HepG2 (cell line): ENCODE data around the gene SMARCC1. TPM values are rescaled to one million over a fixed set of nuclear protein-coding genes. Genes with fewer than 3 reads are reported as not detected.

Source experiments
- ARNT ChIP-seq: fragments of 450-650 bp; IDR thresholded peaks from 2 replicates; pipeline ENCODE4 v1.6.1; 2017
- ATF3 ChIP-seq: sonication (generic); formaldehyde crosslinking; IDR thresholded peaks from 2 replicates; pipeline ENCODE4 v1.4.0; 2020; ENCODE audit warnings: missing genetic modification reagents
- ATF7-NPFF ChIP-seq: sonication (generic); formaldehyde crosslinking; IDR thresholded peaks from 2 replicates; pipeline ENCODE4 v1.8.1; 2023; ENCODE audit warnings: mild to moderate bottlenecking, low read depth, missing genetic modification reagents, moderate library complexity
- BRCA1 ChIP-seq: sonication (generic); formaldehyde crosslinking; IDR thresholded peaks from 2 replicates; pipeline ENCODE4 v1.4.0; 2020; ENCODE audit warnings: missing genetic modification reagents
- CCAR2 ChIP-seq: fragments of 200-400 bp; formaldehyde crosslinking; optimal IDR thresholded peaks from 2 replicates; pipeline ENCODE3; 2018; ENCODE audit warnings: low read depth, mild to moderate bottlenecking, low read length, moderate library complexity
- CEBPB ChIP-seq: IDR thresholded peaks from 2 replicates; pipeline ENCODE4 v1.6.1; 2011; ENCODE audit warnings: low read depth, low read length, improper control_type of control experiment, borderline replicate concordance
- CHCHD3 ChIP-seq: sonication (generic); formaldehyde crosslinking; IDR thresholded peaks from 2 replicates; pipeline ENCODE4 v1.8.0; 2022; ENCODE audit warnings: mild to moderate bottlenecking, missing genetic modification reagents, moderate library complexity
- FOXA3 ChIP-seq: IDR thresholded peaks from 2 replicates; pipeline ENCODE4 v1.6.1; 2016; ENCODE audit warnings: missing genetic modification reagents, missing compliant biosample characterization
- FOXO1 ChIP-seq: sonication (generic); formaldehyde crosslinking; IDR thresholded peaks from 2 replicates; pipeline ENCODE4 v1.4.0; 2020; ENCODE audit warnings: missing genetic modification reagents
- HNF1B ChIP-seq: sonication (generic); formaldehyde crosslinking; IDR thresholded peaks from 2 replicates; pipeline ENCODE4 v1.5.1; 2020; ENCODE audit warnings: mild to moderate bottlenecking, moderate library complexity, missing genetic modification reagents
- MBNL3 ChIP-seq: fragments of 250-450 bp; sonication (Bioruptor Pico); conservative IDR thresholded peaks from 2 replicates; pipeline ENCODE4 v1.8.0; 2022; ENCODE audit warnings: mild to moderate bottlenecking, inconsistent platforms
- MEIS1 ChIP-seq: sonication (generic); formaldehyde crosslinking; IDR thresholded peaks from 2 replicates; pipeline ENCODE4 v1.9.0; 2021; ENCODE audit warnings: mild to moderate bottlenecking, missing genetic modification reagents, moderate library complexity, borderline replicate concordance
- NBN ChIP-seq: fragments of 450-650 bp; conservative IDR thresholded peaks from 2 replicates; pipeline ENCODE4 v1.6.1; 2017
- NCOA1 ChIP-seq: sonication (generic); formaldehyde crosslinking; IDR thresholded peaks from 2 replicates; pipeline ENCODE4 v1.9.0; 2021; ENCODE audit warnings: missing genetic modification reagents
- NCOA5 ChIP-seq: sonication (generic); formaldehyde crosslinking; IDR thresholded peaks from 2 replicates; pipeline ENCODE4 v1.4.0; 2020; ENCODE audit warnings: missing genetic modification reagents
- SALL2 ChIP-seq: sonication (generic); formaldehyde crosslinking; IDR thresholded peaks from 2 replicates; pipeline ENCODE4 v1.8.1; 2023; ENCODE audit warnings: mild to moderate bottlenecking, missing genetic modification reagents, inconsistent platforms
- SIN3B ChIP-seq: fragments of 150-350 bp; IDR thresholded peaks from 2 replicates; pipeline ENCODE4 v1.6.1; 2014; ENCODE audit warnings: low read length
- TBX2 ChIP-seq: sonication (generic); formaldehyde crosslinking; IDR thresholded peaks from 2 replicates; pipeline ENCODE4 v1.5.0; 2020; ENCODE audit warnings: missing genetic modification reagents, mild to moderate bottlenecking, borderline replicate concordance
- ZNF230 ChIP-seq: sonication (generic); formaldehyde crosslinking; IDR thresholded peaks from 2 replicates; pipeline ENCODE4 v1.4.0; 2020; ENCODE audit warnings: mild to moderate bottlenecking, missing genetic modification reagents
- ZNF256 ChIP-seq: sonication (generic); formaldehyde crosslinking; conservative IDR thresholded peaks from 2 replicates; pipeline ENCODE4 v1.4.0; 2020; ENCODE audit warnings: missing genetic modification reagents
- ZNF335 ChIP-seq: sonication (generic); formaldehyde crosslinking; IDR thresholded peaks from 2 replicates; pipeline ENCODE4 v1.4.0; 2020; ENCODE audit warnings: missing genetic modification reagents
- ZNF414 ChIP-seq: sonication (generic); formaldehyde crosslinking; IDR thresholded peaks from 2 replicates; pipeline ENCODE4 v1.5.0; 2020; ENCODE audit warnings: missing genetic modification reagents
- ZNF441 ChIP-seq: sonication (generic); formaldehyde crosslinking; IDR thresholded peaks from 2 replicates; pipeline ENCODE4 v1.7.0; 2021; ENCODE audit warnings: missing genetic modification reagents, borderline replicate concordance
- ZNF546 ChIP-seq: sonication (generic); formaldehyde crosslinking; conservative IDR thresholded peaks from 2 replicates; pipeline ENCODE4 v1.8.1; 2023; ENCODE audit warnings: mild to moderate bottlenecking, missing genetic modification reagents
- ZNF580 ChIP-seq: IDR thresholded peaks from 2 replicates; pipeline ENCODE4 v1.6.1; 2016; ENCODE audit warnings: low read depth, borderline replicate concordance
- ZNF713 ChIP-seq: sonication (generic); formaldehyde crosslinking; IDR thresholded peaks from 2 replicates; pipeline ENCODE4 v1.4.0; 2020; ENCODE audit warnings: mild to moderate bottlenecking, missing genetic modification reagents
- ZNF724P ChIP-seq: sonication (generic); formaldehyde crosslinking; IDR thresholded peaks from 2 replicates; pipeline ENCODE4 v1.8.0; 2022; ENCODE audit warnings: missing genetic modification reagents, borderline replicate concordance
- ZNF879 ChIP-seq: sonication (generic); formaldehyde crosslinking; IDR thresholded peaks from 2 replicates; pipeline ENCODE4 v1.8.1; 2023; ENCODE audit warnings: missing genetic modification reagents
- ZZZ3 ChIP-seq: sonication (generic); formaldehyde crosslinking; IDR thresholded peaks from 2 replicates; pipeline ENCODE4 v1.4.0; 2020; ENCODE audit warnings: missing genetic modification reagents, mild to moderate bottlenecking, borderline replicate concordance
- polyA plus RNA-seq, 8 experiments: library from polyadenylated mRNA; depleted of rRNA in 3 of 8; stranded (reverse) in 7 of 8; unstranded in 1 of 8; fragments of >200 nt; fragmentation: Illumina TruSeq in 4 of 8; extraction: Trizol in 4 of 8; gene quantifications; 2 replicates each; pipeline versions ENCODE4 v1.2.1 to v1.2.3, GENCODE V29; 2011 to 2016; ENCODE audit warnings: low read depth in 4 of 8, missing spikeins in 1 of 8, mixed read lengths in 1 of 8; ENCODE audit not compliant: insufficient read depth in 1 of 8
- total RNA-seq, 5 experiments: library from RNA; depleted of rRNA; stranded (reverse); fragments of >200 nt; fragmentation: Illumina TruSeq; extraction: Trizol; gene quantifications; 2 replicates each; pipeline ENCODE4 v1.2.3, GENCODE V29; 2016; ENCODE audit warnings: low read depth in 1 of 5

SMARCC1 gene
- total and polyA plus RNA-seq, 2 of the 13 experiments (the other 11 are each of a cell fraction or from before 2014, with no cell fraction given) = 47.9 to 58.4 TPM

- TF ChIP-seq CCAR2 (no peak), NBN (no peak), ZNF580 (peak; percentile 48; the same call in 1 of the 2 replicates), MEIS1 (CRISPR knock-in tag) (0 out of 2 replicates have a peak, but pooled peaks have one; percentile 36), BRCA1 (peak; percentile 24; the same call in 1 of the 2 replicates), SIN3B (peak; percentile 56; the same call in 1 of the 2 replicates), NCOA1 (CRISPR knock-in tag) (no peak), ZNF724P (CRISPR knock-in tag) (0 out of 2 replicates have a peak, but pooled peaks have one; percentile 46), CEBPB (no peak), ZNF546 (CRISPR knock-in tag) (no peak), ATF7-NPFF (peak; percentile 98), ZNF335 (CRISPR knock-in tag) (no peak), FOXA3 (CRISPR knock-in tag) (peak; percentile 51), SALL2 (peak; percentile 93), CHCHD3 (CRISPR knock-in tag) (peak; percentile 67; the same call in 1 of the 2 replicates), TBX2 (CRISPR knock-in tag) (peak; percentile 87), HNF1B (no peak), NCOA5 (CRISPR knock-in tag) (no peak), ZNF414 (no peak; the same call in 1 of the 2 replicates), MBNL3 (CRISPR knock-in tag) (no peak), ATF3 (CRISPR knock-in tag) (no peak; the same call in 1 of the 2 replicates), ZNF879 (peak; percentile 57; the same call in 1 of the 2 replicates), ARNT (no peak), ZZZ3 (CRISPR knock-in tag) (peak; percentile 55; the same call in 1 of the 2 replicates), ZNF713 (CRISPR knock-in tag) (0 out of 2 replicates have a peak, but pooled peaks have one; percentile 37), ZNF256 (CRISPR knock-in tag) (no peak), ZNF441 (CRISPR knock-in tag) (no peak; the same call in 1 of the 2 replicates), ZNF230 (no peak; the same call in 1 of the 2 replicates), FOXO1 (CRISPR knock-in tag) (0 out of 2 replicates have a peak, but pooled peaks have one; percentile 38)
Observed at GRCh38 chr3:47824541-47825473, 43.1 kb upstream of the SMARCC1 start (continued).
